GM23338 (cell line): ENCODE results near the gene MRPL20.
"Not testable (repeated sequence)": the region's sequence is repeated elsewhere in the genome, so short reads cannot be mapped to it uniquely, and the experiment has no call there.

ENCODE experiments used
- CTCF ChIP-seq, 2 experiments: fragments of 200-600 bp in 1 of 2; sonication (generic) in 1 of 2; conservative IDR thresholded peaks; 2 replicates each; pipeline versions ENCODE4 v1.5.1 to v1.6.1; 2016 to 2017; ENCODE audit warnings: antibody characterized with exemption in 2 of 2, low read depth in 2 of 2, mild to moderate bottlenecking in 2 of 2, moderate library complexity in 1 of 2
- EZH2 ChIP-seq: fragments of 200-600 bp; sonication (generic); IDR thresholded peaks from one replicate; pipeline ENCODE4 v1.8.0; 2017; ENCODE audit warnings: antibody characterized with exemption, mild to moderate bottlenecking, low read depth; ENCODE audit not compliant: unreplicated experiment
- EZH2phosphoT487 ChIP-seq: fragments of 200-600 bp; sonication (generic); IDR thresholded peaks from one replicate; pipeline ENCODE4 v1.8.1; 2018; ENCODE audit warnings: antibody characterized with exemption; ENCODE audit not compliant: unreplicated experiment
- POLR2AphosphoS5 ChIP-seq: IDR thresholded peaks from 2 replicates; pipeline ENCODE4 v1.6.1; 2016; ENCODE audit warnings: antibody characterized with exemption, low read depth

GRCh38 chr1:1385339-1385738, 21.8 kb downstream of the MRPL20 start:
- not testable (repeated sequence) for TF ChIP-seq EZH2; CTCF (conservative IDR thresholded peaks at IDR 0.05; ENCODE audit: low read depth in 2 of 2); POLR2AphosphoS5; EZH2phosphoT487
